ACC112 (cell line): Measurements from ENCODE around the gene SHC2.
A peak's percentile ranks its signal among the peaks of the same experiment; 100 is the strongest.

Source experiments
- H2AFZ ChIP-seq: fragments of 200-600 bp; sonication (generic); one replicate; pipeline ENCODE4 v1.6.0; 2017; ENCODE audit warnings: antibody characterized with exemption, low read length; ENCODE audit not compliant: unreplicated experiment
- H3K27ac ChIP-seq: fragments of 200-600 bp; sonication (generic); 2 replicates; pipeline ENCODE4 v1.5.1; 2014; ENCODE audit warnings: low read depth, mild to moderate bottlenecking, antibody characterized with exemption, low read length, moderate library complexity
- H3K27me3 ChIP-seq: fragments of 200-600 bp; sonication (generic); 2 replicates; pipeline ENCODE4 v1.6.1; 2014; ENCODE audit warnings: mild to moderate bottlenecking, antibody characterized with exemption, low read length, moderate library complexity, mixed read lengths; ENCODE audit not compliant: insufficient read depth
- H3K36me3 ChIP-seq: fragments of 200-600 bp; sonication (generic); 2 replicates; pipeline ENCODE4 v1.6.1; 2016; ENCODE audit warnings: mild to moderate bottlenecking, antibody characterized with exemption, low read length, moderate library complexity, mixed read lengths; ENCODE audit not compliant: insufficient read depth
- H3K4me1 ChIP-seq: fragments of 200-600 bp; sonication (generic); one replicate; pipeline ENCODE4 v1.6.1; 2016; ENCODE audit warnings: low read length, mixed read lengths; ENCODE audit not compliant: insufficient read depth, unreplicated experiment, control insufficient read depth
- H3K4me3 ChIP-seq: fragments of 200-600 bp; sonication (generic); 2 replicates; pipeline ENCODE4 v1.5.1; 2014; ENCODE audit warnings: mild to moderate bottlenecking, low read depth, low read length
- H3K79me2 ChIP-seq: fragments of 200-600 bp; sonication (generic); one replicate; pipeline ENCODE4 v1.6.0; 2016; ENCODE audit warnings: low read length; ENCODE audit not compliant: control insufficient read depth, unreplicated experiment, insufficient read depth

Gene SHC2

GRCh38 chr19:409516-410242 is 51.2 kb downstream of the SHC2 start:
- Histone ChIP-seq H3K4me3 (no peak overlapping the region), H2AFZ (no peak overlapping the region), H3K27me3 (peaks cover 27% of the 10 kb centered on the region), H3K79me2 (no peaks in the 10 kb centered on the region), H3K36me3 (no peaks in the 10 kb centered on the region), H3K4me1 (no peaks in the 10 kb centered on the region), H3K27ac (no peak overlapping the region)

- Histone ChIP-seq H3K36me3 (no peaks in the 10 kb centered on the region), H3K4me1 (no peaks in the 10 kb centered on the region), H3K4me3 (peak within 1 kb of the TSS; percentile 63), H3K27me3 (peaks cover 27% of the 10 kb centered on the region), H3K79me2 (no peaks in the 10 kb centered on the region), H3K27ac (no peak within 1 kb of the TSS), H2AFZ (no peak within 1 kb of the TSS)
Observed at GRCh38 chr19:408902-409515, 51.8 kb downstream of the SHC2 start, which contains the start of gene C2CD4C. Gene C2CD4C, minus strand, starts transcription at chr19:409147. Its CDS starts 786 bp downstream, at chr19:408361.

GRCh38 chr19:408441-408901 is 52.4 kb downstream of the SHC2 start:
- no peak overlapping the region for H2AFZ ChIP-seq

GRCh38 chr19:407511-408440 is 53.1 kb downstream of the SHC2 start:
- Histone ChIP-seq H3K4me3 (no peak overlapping the region), H3K4me1 (no peaks in the 10 kb centered on the region), H3K27me3 (peaks cover 27% of the 10 kb centered on the region), H3K27ac (no peak overlapping the region), H2AFZ (no peak overlapping the region), H3K36me3 (no peaks in the 10 kb centered on the region), H3K79me2 (no peaks in the 10 kb centered on the region)

More at GRCh38 chr19:408441-408901, 52.4 kb downstream of the SHC2 start:
- Histone ChIP-seq H3K79me2 (no peaks in the 10 kb centered on the region), H3K4me1 (no peaks in the 10 kb centered on the region), H3K27me3 (peaks cover 27% of the 10 kb centered on the region), H3K27ac (no peak overlapping the region), H3K4me3 (peak overlapping the region; percentile 63), H3K36me3 (no peaks in the 10 kb centered on the region)

- peaks cover 27% of the 10 kb centered on the region for H3K27me3 ChIP-seq
- H3K27ac ChIP-seq, result no peak overlapping the region
- H3K4me1 ChIP-seq, result no peaks in the 10 kb centered on the region
- no peak overlapping the region for H2AFZ ChIP-seq
- no peaks in the 10 kb centered on the region for H3K36me3 ChIP-seq
- H3K79me2 ChIP-seq, result no peaks in the 10 kb centered on the region
- no peak overlapping the region for H3K4me3 ChIP-seq
Observed at GRCh38 chr19:406971-407510, 53.8 kb downstream of the SHC2 start.

GRCh38 chr19:406135-406781 is 54.6 kb downstream of the SHC2 start:
- no peak overlapping the region for H3K4me3 ChIP-seq
- H3K27ac ChIP-seq, result no peak overlapping the region
- H3K4me1 ChIP-seq, result no peaks in the 10 kb centered on the region
- H2AFZ ChIP-seq, result no peak overlapping the region
- peaks cover 27% of the 10 kb centered on the region for H3K27me3 ChIP-seq
- H3K79me2 ChIP-seq, result no peaks in the 10 kb centered on the region
- H3K36me3 ChIP-seq, result no peaks in the 10 kb centered on the region

- no peak overlapping the region for H2AFZ ChIP-seq
- no peak overlapping the region for H3K4me3 ChIP-seq
- H3K79me2 ChIP-seq, result no peaks in the 10 kb centered on the region
- no peaks in the 10 kb centered on the region for H3K4me1 ChIP-seq
- peaks cover 25% of the 10 kb centered on the region for H3K27me3 ChIP-seq
- H3K36me3 ChIP-seq, result no peaks in the 10 kb centered on the region
- H3K27ac ChIP-seq, result no peak overlapping the region
Observed at GRCh38 chr19:405121-405965, 55.5 kb downstream of the SHC2 start.

GRCh38 chr19:403221-404027 is 57.4 kb downstream of the SHC2 start:
- H3K27ac ChIP-seq, result no peak overlapping the region
- no peaks in the 10 kb centered on the region for H3K79me2 ChIP-seq
- no peak overlapping the region for H2AFZ ChIP-seq
- H3K4me3 ChIP-seq, result no peak overlapping the region
- H3K36me3 ChIP-seq, result no peaks in the 10 kb centered on the region
- peaks cover 8% of the 10 kb centered on the region; the same call in 1 of the 2 replicates for H3K27me3 ChIP-seq
- H3K4me1 ChIP-seq, result no peaks in the 10 kb centered on the region

GRCh38 chr19:402786-403185 is 58.0 kb downstream of the SHC2 start:
- Histone ChIP-seq H2AFZ (no peak overlapping the region), H3K4me1 (no peaks in the 10 kb centered on the region), H3K27me3 (peaks cover 2% of the 10 kb centered on the region; the same call in 1 of the 2 replicates), H3K27ac (no peak overlapping the region), H3K79me2 (no peaks in the 10 kb centered on the region), H3K4me3 (no peak overlapping the region), H3K36me3 (no peaks in the 10 kb centered on the region)
